HL-60 (cell line): ENCODE results near the gene KDM5C. TPM values are rescaled to one million over a fixed set of nuclear protein-coding genes. Genes with fewer than 3 reads are reported as not detected.

ENCODE experiments used
- DNase-seq, 2 experiments: peaks; one replicate each; pipeline ENCODE4 v3.0.0-alpha.2; 2010 to 2020; ENCODE audit warnings: low read depth in 1 of 2, low spot score in 1 of 2
- H3K27ac ChIP-seq: fragments of 250-450 bp; sonication (Bioruptor Pico); replicated peaks from 2 replicates; pipeline ENCODE4 v1.5.1; 2020; ENCODE audit warnings: mild to moderate bottlenecking, moderate library complexity
- H3K27me3 ChIP-seq: fragments of 250-450 bp; sonication (Bioruptor Pico); 2 replicates; pipeline ENCODE4 v1.5.1; 2021; ENCODE audit warnings: mild to moderate bottlenecking, moderate library complexity; ENCODE audit not compliant: insufficient read depth, poor library complexity, severe bottlenecking
- H3K4me3 ChIP-seq: replicated peaks from 2 replicates; pipeline ENCODE4 v1.5.1; 2011; ENCODE audit warnings: mild to moderate bottlenecking, control low read depth, low read length; ENCODE audit not compliant: insufficient read depth
- GABPA ChIP-seq: IDR thresholded peaks from 2 replicates; pipeline ENCODE4 v1.6.1; 2012; ENCODE audit warnings: low read depth
- POLR2AphosphoS5 ChIP-seq: IDR thresholded peaks from 2 replicates; pipeline ENCODE4 v1.6.1; 2012; ENCODE audit warnings: low read depth
- SPI1 ChIP-seq: IDR thresholded peaks from 2 replicates; pipeline ENCODE4 v1.6.1; 2012; ENCODE audit warnings: low read depth, mild to moderate bottlenecking, borderline replicate concordance
- microRNA-seq: library from miRNA; unstranded; fragments of <30 nt; microRNA quantifications from one replicate; pipeline ENCODE4, GENCODE V29; 2018
- TF ChIP-seq, protein P1 (sequence below): IDR thresholded peaks from 2 replicates; pipeline ENCODE4 v1.6.1; 2012; ENCODE audit warnings: low read depth; ENCODE audit not compliant: insufficient replicate concordance
- TF ChIP-seq, protein P2 (sequence below): IDR thresholded peaks from one replicate; pipeline ENCODE4 v1.5.1; 2011; ENCODE audit warnings: low read length, control low read depth, inconsistent platforms; ENCODE audit not compliant: insufficient read depth

Gene KDM5C

DNA sequence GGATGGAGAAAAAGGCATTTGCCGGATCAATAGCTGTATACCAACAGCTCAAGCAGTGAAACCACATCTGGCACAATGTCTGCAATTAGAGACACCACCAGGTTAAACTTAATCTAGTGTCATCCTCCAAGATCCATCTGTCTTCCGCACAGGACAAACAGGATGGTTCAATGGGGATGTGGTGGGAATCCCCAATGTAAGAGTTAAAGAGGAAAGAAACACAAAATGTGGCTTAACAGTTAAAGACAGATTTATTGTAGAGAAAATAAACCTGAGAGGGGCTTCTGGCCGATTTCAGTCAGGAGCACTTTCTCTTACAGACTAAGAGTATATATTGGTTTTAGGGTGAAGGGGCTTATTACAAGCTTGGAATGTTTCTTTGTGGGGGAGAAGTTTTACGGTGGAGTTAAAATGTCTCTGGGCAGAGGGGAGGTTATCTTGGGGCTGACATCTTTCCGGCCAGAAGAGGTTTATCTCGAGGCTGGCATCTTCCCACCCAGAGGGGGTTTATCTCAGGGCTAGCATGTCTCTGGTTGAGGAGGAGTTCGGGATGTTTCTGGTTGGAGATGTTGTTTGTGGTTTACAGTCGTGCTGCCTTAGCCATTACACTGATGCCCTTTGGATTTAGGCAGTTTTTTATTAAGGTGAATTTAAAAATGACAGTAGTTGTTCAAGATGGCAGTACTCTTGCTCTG is 69.3 kb downstream of the KDM5C start:
- no peak overlapping the region for H3K4me3 ChIP-seq
- TF ChIP-seq POLR2AphosphoS5, result no peak
- TF ChIP-seq, protein P1, sequence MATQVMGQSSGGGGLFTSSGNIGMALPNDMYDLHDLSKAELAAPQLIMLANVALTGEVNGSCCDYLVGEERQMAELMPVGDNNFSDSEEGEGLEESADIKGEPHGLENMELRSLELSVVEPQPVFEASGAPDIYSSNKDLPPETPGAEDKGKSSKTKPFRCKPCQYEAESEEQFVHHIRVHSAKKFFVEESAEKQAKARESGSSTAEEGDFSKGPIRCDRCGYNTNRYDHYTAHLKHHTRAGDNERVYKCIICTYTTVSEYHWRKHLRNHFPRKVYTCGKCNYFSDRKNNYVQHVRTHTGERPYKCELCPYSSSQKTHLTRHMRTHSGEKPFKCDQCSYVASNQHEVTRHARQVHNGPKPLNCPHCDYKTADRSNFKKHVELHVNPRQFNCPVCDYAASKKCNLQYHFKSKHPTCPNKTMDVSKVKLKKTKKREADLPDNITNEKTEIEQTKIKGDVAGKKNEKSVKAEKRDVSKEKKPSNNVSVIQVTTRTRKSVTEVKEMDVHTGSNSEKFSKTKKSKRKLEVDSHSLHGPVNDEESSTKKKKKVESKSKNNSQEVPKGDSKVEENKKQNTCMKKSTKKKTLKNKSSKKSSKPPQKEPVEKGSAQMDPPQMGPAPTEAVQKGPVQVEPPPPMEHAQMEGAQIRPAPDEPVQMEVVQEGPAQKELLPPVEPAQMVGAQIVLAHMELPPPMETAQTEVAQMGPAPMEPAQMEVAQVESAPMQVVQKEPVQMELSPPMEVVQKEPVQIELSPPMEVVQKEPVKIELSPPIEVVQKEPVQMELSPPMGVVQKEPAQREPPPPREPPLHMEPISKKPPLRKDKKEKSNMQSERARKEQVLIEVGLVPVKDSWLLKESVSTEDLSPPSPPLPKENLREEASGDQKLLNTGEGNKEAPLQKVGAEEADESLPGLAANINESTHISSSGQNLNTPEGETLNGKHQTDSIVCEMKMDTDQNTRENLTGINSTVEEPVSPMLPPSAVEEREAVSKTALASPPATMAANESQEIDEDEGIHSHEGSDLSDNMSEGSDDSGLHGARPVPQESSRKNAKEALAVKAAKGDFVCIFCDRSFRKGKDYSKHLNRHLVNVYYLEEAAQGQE, result no peak
- TF ChIP-seq, protein P2, sequence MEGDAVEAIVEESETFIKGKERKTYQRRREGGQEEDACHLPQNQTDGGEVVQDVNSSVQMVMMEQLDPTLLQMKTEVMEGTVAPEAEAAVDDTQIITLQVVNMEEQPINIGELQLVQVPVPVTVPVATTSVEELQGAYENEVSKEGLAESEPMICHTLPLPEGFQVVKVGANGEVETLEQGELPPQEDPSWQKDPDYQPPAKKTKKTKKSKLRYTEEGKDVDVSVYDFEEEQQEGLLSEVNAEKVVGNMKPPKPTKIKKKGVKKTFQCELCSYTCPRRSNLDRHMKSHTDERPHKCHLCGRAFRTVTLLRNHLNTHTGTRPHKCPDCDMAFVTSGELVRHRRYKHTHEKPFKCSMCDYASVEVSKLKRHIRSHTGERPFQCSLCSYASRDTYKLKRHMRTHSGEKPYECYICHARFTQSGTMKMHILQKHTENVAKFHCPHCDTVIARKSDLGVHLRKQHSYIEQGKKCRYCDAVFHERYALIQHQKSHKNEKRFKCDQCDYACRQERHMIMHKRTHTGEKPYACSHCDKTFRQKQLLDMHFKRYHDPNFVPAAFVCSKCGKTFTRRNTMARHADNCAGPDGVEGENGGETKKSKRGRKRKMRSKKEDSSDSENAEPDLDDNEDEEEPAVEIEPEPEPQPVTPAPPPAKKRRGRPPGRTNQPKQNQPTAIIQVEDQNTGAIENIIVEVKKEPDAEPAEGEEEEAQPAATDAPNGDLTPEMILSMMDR, result no peak
- no peak for TF ChIP-seq GABPA
- no peak for TF ChIP-seq SPI1
- no peak for DNase-seq

DNA sequence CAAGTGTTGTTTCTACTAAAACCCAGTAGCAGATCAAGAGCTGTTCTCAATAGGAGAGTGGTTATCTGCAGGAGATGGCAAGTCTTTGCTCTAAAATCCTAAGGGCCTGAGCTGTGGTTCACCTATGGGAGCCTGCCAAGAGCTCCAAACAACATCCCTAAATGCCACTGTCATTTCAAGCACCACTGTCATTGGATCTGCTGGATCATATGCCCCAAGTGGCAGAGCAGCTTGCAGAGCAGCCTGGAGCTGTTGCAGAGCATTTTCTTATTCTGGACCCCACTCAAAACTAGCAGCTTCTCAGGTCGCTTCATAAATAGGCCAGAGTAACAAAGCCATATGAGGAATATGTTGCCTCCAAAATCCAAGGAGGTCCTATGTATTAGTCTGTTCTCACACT is 71.4 kb downstream of the KDM5C start:
- H3K27ac ChIP-seq, result no peak overlapping the region
- TF ChIP-seq POLR2AphosphoS5, result no peak
- TF ChIP-seq, protein P2, result no peak
- no peak for TF ChIP-seq SPI1
- no peak for TF ChIP-seq GABPA
- TF ChIP-seq, protein P1, result no peak

More for the DNA sequence above, 69.3 kb downstream of the KDM5C start:
- H3K27ac ChIP-seq, result no peak overlapping the region
- no peaks in the 10 kb centered on the region for H3K27me3 ChIP-seq

More for the DNA sequence above, 71.4 kb downstream of the KDM5C start:
- DNase-seq, result no peak
- Histone ChIP-seq H3K4me3 (no peak overlapping the region), H3K27me3 (no peaks in the 10 kb centered on the region)

Small RNA genes within 50 kb of the gene (microRNA-seq; reads per million reads assigned to microRNA genes)
- not detected for gene MIR6894
- not detected for gene MIR6895
